GM23338 (cell line): ENCODE measurements around the gene ALPI. TPM values are rescaled to one million over a fixed set of nuclear protein-coding genes. Genes with fewer than 3 reads are reported as not detected.

ENCODE experiments used
- ATAC-seq: fragments of 200-7000 bp; cut with Tn5 transposase; 3 replicates; pipeline ENCODE4 v1.9.1; 2020
- DNase-seq: peaks from one replicate; pipeline ENCODE4 v3.0.0-alpha.2; 2015; ENCODE audit warnings: low spot score
- H2AFZ ChIP-seq: fragments of 200-600 bp; sonication (generic); 2 replicates; pipeline ENCODE4 v1.8.0; 2016; ENCODE audit warnings: antibody characterized with exemption, mild to moderate bottlenecking, moderate library complexity
- H3F3A ChIP-seq: fragments of 200-600 bp; sonication (generic); replicated peaks from 2 replicates; pipeline ENCODE4 v1.8.0; 2017; ENCODE audit warnings: antibody characterized with exemption, mixed run types, low read depth
- H3K27ac ChIP-seq: fragments of 200-600 bp; sonication (generic); 2 replicates; pipeline ENCODE4 v1.6.1; 2016; ENCODE audit warnings: low read depth
- H3K27me3 ChIP-seq: fragments of 200-600 bp; sonication (generic); 2 replicates; pipeline ENCODE4 v1.8.0; 2016; ENCODE audit warnings: mild to moderate bottlenecking, mixed run types, moderate library complexity; ENCODE audit not compliant: insufficient read depth
- H3K36me3 ChIP-seq: fragments of 200-600 bp; sonication (generic); 2 replicates; pipeline ENCODE4 v1.8.0; 2016; ENCODE audit warnings: mild to moderate bottlenecking; ENCODE audit not compliant: insufficient read depth
- H3K4me1 ChIP-seq: fragments of 200-600 bp; sonication (generic); 2 replicates; pipeline ENCODE4 v1.8.0; 2016; ENCODE audit warnings: mild to moderate bottlenecking, moderate library complexity; ENCODE audit not compliant: insufficient read depth
- H3K4me2 ChIP-seq: fragments of 200-600 bp; sonication (generic); 2 replicates; pipeline ENCODE4 v1.7.1; 2017; ENCODE audit warnings: mixed run types
- H3K4me3 ChIP-seq: fragments of 200-600 bp; sonication (generic); 2 replicates; pipeline ENCODE4 v1.6.1; 2016; ENCODE audit warnings: mixed run types
- H3K79me2 ChIP-seq: fragments of 200-600 bp; sonication (generic); replicated peaks from 2 replicates; pipeline ENCODE4 v1.8.0; 2017; ENCODE audit warnings: mild to moderate bottlenecking; ENCODE audit not compliant: insufficient read depth
- H3K9me2 ChIP-seq: fragments of 200-600 bp; sonication (generic); 2 replicates; pipeline ENCODE4 v1.8.0; 2017; ENCODE audit not compliant: insufficient read depth
- H4K20me1 ChIP-seq: fragments of 200-600 bp; sonication (generic); replicated peaks from 2 replicates; pipeline ENCODE4 v1.8.0; 2017; ENCODE audit warnings: mild to moderate bottlenecking; ENCODE audit not compliant: insufficient read depth
- H3K27ac Mint-ChIP-seq: 2 replicates; pipeline ENCODE4 v1.8.0; 2020; ENCODE audit warnings: inconsistent platforms, mild to moderate bottlenecking, moderate library complexity, mixed read lengths
- H3K27me3 Mint-ChIP-seq: 3 replicates; pipeline ENCODE4 v1.8.0; 2022; ENCODE audit warnings: low read depth, mild to moderate bottlenecking, moderate library complexity, mixed read lengths, inconsistent platforms; ENCODE audit not compliant: insufficient read depth, poor library complexity
- H3K36me3 Mint-ChIP-seq: 3 replicates; pipeline ENCODE4 v1.8.0; 2021; ENCODE audit warnings: low read depth, mild to moderate bottlenecking, inconsistent platforms, moderate library complexity, mixed read lengths
- H3K4me1 Mint-ChIP-seq: 3 replicates; pipeline ENCODE4 v1.8.0; 2020; ENCODE audit warnings: mild to moderate bottlenecking, inconsistent platforms, mixed read lengths
- H3K4me3 Mint-ChIP-seq: 3 replicates; pipeline ENCODE4 v1.8.0; 2021; ENCODE audit warnings: moderate library complexity, mild to moderate bottlenecking, inconsistent platforms, mixed read lengths
- H3K9me3 Mint-ChIP-seq: 3 replicates; pipeline ENCODE4 v1.8.0; 2020; ENCODE audit warnings: moderate library complexity, mild to moderate bottlenecking, inconsistent platforms, mixed read lengths
- CREB1 ChIP-seq: fragments of 250-450 bp; sonication (Bioruptor Pico); IDR thresholded peaks from 2 replicates; pipeline ENCODE4 v1.5.0; 2020; ENCODE audit warnings: low read depth, mild to moderate bottlenecking, moderate library complexity
- CTCF ChIP-seq, 2 experiments: fragments of 200-600 bp in 1 of 2; sonication (generic) in 1 of 2; conservative IDR thresholded peaks; 2 replicates each; pipeline versions ENCODE4 v1.5.1 to v1.6.1; 2016 to 2017; ENCODE audit warnings: antibody characterized with exemption in 2 of 2, low read depth in 2 of 2, mild to moderate bottlenecking in 2 of 2, moderate library complexity in 1 of 2
- EZH2 ChIP-seq: fragments of 200-600 bp; sonication (generic); IDR thresholded peaks from one replicate; pipeline ENCODE4 v1.8.0; 2017; ENCODE audit warnings: antibody characterized with exemption, mild to moderate bottlenecking, low read depth; ENCODE audit not compliant: unreplicated experiment
- NANOG ChIP-seq: IDR thresholded peaks from 2 replicates; pipeline ENCODE4 v1.6.1; 2016; ENCODE audit warnings: antibody characterized with exemption, borderline replicate concordance
- POLR2AphosphoS5 ChIP-seq: IDR thresholded peaks from 2 replicates; pipeline ENCODE4 v1.6.1; 2016; ENCODE audit warnings: antibody characterized with exemption, low read depth
- ZNF331 ChIP-seq: fragments of 250-450 bp; sonication (Bioruptor Pico); IDR thresholded peaks from 2 replicates; pipeline ENCODE4 v1.5.0; 2020; ENCODE audit warnings: low read depth, mild to moderate bottlenecking, moderate library complexity
- polyA plus RNA-seq: library from polyadenylated mRNA; unstranded; fragments of >200 nt; fragmentation: Nextera tagmentation; extraction: Ambion mirVana; gene quantifications from 2 replicates; pipeline ENCODE4 v1.2.1, GENCODE V29; 2016
- total RNA-seq: library from RNA; depleted of rRNA; stranded (reverse); fragments of >200 nt; shearing (Covaris generic); gene quantifications from 2 replicates; pipeline ENCODE4 v1.2.3, GENCODE V29; 2014
- TF ChIP-seq, protein P1 (sequence below): IDR thresholded peaks from 2 replicates; pipeline ENCODE4 v1.6.1; 2016; ENCODE audit warnings: antibody characterized with exemption
- TF ChIP-seq, protein P2 (sequence below): fragments of 250-450 bp; sonication (Bioruptor Pico); IDR thresholded peaks from 2 replicates; pipeline ENCODE4 v1.5.0; 2020; ENCODE audit warnings: mild to moderate bottlenecking, moderate library complexity

ALPI gene
- total and polyA plus RNA-seq, 2 experiments from 2014 or later: not detected

- peaks cover 10% of the 10 kb centered on the region; the same call in 2 of the 3 replicates for H3K9me3 Mint-ChIP-seq
These were observed 8.6 kb downstream of the ALPI start for GRCh38 chr2:232464544-232464885.

GRCh38 chr2:232465061-232465460 is 9.1 kb downstream of the ALPI start:
- no peak overlapping the region for H3K27ac Mint-ChIP-seq
- peaks cover 2% of the 10 kb centered on the region for H3K27me3 Mint-ChIP-seq
- peaks cover 10% of the 10 kb centered on the region; the same call in 2 of the 3 replicates for H3K9me3 Mint-ChIP-seq
- no peak for ATAC-seq
- Histone ChIP-seq H3K4me1 (no peaks in the 10 kb centered on the region), H3K27me3 (no peaks in the 10 kb centered on the region), H3K4me2 (no peak overlapping the region), H3F3A (no peaks in the 10 kb centered on the region), H2AFZ (no peak overlapping the region), H3K79me2 (no peaks in the 10 kb centered on the region), H3K9me2 (no peaks in the 10 kb centered on the region), H4K20me1 (no peaks in the 10 kb centered on the region), H3K27ac (no peak overlapping the region), H3K4me3 (no peak overlapping the region), H3K36me3 (no peaks in the 10 kb centered on the region)
- TF ChIP-seq POLR2AphosphoS5 (no peak), CREB1 (CRISPR knock-in tag) (no peak), EZH2 (no peak)
- no peak overlapping the region for H3K4me3 Mint-ChIP-seq
- H3K4me1 Mint-ChIP-seq: no peaks in the 10 kb centered on the region
- no peaks in the 10 kb centered on the region for H3K36me3 Mint-ChIP-seq
- DNase-seq: no peak

More at GRCh38 chr2:232464544-232464885, 8.6 kb downstream of the ALPI start:
- DNase-seq: no peak
- Mint-ChIP-seq H3K27ac (no peak overlapping the region), H3K4me1 (no peaks in the 10 kb centered on the region), H3K27me3 (peaks cover 2% of the 10 kb centered on the region), H3K36me3 (no peaks in the 10 kb centered on the region), H3K4me3 (no peak overlapping the region)
- Histone ChIP-seq H3K4me1 (no peaks in the 10 kb centered on the region), H2AFZ (no peak overlapping the region), H3K27me3 (no peaks in the 10 kb centered on the region), H3K4me2 (no peak overlapping the region), H3K36me3 (no peaks in the 10 kb centered on the region), H3K79me2 (no peaks in the 10 kb centered on the region), H3K4me3 (no peak overlapping the region), H3F3A (no peaks in the 10 kb centered on the region), H4K20me1 (no peaks in the 10 kb centered on the region), H3K9me2 (no peaks in the 10 kb centered on the region), H3K27ac (no peak overlapping the region)
- peak; percentile 61 for ATAC-seq
- TF ChIP-seq, protein P1, sequence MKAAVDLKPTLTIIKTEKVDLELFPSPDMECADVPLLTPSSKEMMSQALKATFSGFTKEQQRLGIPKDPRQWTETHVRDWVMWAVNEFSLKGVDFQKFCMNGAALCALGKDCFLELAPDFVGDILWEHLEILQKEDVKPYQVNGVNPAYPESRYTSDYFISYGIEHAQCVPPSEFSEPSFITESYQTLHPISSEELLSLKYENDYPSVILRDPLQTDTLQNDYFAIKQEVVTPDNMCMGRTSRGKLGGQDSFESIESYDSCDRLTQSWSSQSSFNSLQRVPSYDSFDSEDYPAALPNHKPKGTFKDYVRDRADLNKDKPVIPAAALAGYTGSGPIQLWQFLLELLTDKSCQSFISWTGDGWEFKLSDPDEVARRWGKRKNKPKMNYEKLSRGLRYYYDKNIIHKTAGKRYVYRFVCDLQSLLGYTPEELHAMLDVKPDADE: no peak
- TF ChIP-seq EZH2 (no peak), ZNF331 (CRISPR knock-in tag) (no peak), CTCF (conservative IDR thresholded peaks at IDR 0.05; ENCODE audit: low read depth in 2 of 2) (peak in 1 of 2 experiments; percentile 24; a peak in 1 of 4 replicates), CREB1 (CRISPR knock-in tag) (no peak), NANOG (no peak)

GRCh38 chr2:232466221-232466620 is 10.3 kb downstream of the ALPI start:
- Mint-ChIP-seq H3K27ac (no peak overlapping the region), H3K27me3 (peaks cover 2% of the 10 kb centered on the region), H3K36me3 (no peaks in the 10 kb centered on the region), H3K9me3 (peaks cover 10% of the 10 kb centered on the region; the same call in 2 of the 3 replicates), H3K4me1 (no peaks in the 10 kb centered on the region), H3K4me3 (no peak overlapping the region)
- DNase-seq: no peak
- H3K27ac ChIP-seq: no peak overlapping the region
- no peak overlapping the region for H2AFZ ChIP-seq
- H3K9me2 ChIP-seq: no peaks in the 10 kb centered on the region
- no peaks in the 10 kb centered on the region for H3K36me3 ChIP-seq
- no peak for ATAC-seq
- no peaks in the 10 kb centered on the region for H3K4me1 ChIP-seq
- no peak overlapping the region for H3K4me2 ChIP-seq
- no peaks in the 10 kb centered on the region for H3K27me3 ChIP-seq
- no peaks in the 10 kb centered on the region for H4K20me1 ChIP-seq
- H3K79me2 ChIP-seq: no peaks in the 10 kb centered on the region
- H3F3A ChIP-seq: no peaks in the 10 kb centered on the region
- no peak overlapping the region for H3K4me3 ChIP-seq
- TF ChIP-seq, protein P2, sequence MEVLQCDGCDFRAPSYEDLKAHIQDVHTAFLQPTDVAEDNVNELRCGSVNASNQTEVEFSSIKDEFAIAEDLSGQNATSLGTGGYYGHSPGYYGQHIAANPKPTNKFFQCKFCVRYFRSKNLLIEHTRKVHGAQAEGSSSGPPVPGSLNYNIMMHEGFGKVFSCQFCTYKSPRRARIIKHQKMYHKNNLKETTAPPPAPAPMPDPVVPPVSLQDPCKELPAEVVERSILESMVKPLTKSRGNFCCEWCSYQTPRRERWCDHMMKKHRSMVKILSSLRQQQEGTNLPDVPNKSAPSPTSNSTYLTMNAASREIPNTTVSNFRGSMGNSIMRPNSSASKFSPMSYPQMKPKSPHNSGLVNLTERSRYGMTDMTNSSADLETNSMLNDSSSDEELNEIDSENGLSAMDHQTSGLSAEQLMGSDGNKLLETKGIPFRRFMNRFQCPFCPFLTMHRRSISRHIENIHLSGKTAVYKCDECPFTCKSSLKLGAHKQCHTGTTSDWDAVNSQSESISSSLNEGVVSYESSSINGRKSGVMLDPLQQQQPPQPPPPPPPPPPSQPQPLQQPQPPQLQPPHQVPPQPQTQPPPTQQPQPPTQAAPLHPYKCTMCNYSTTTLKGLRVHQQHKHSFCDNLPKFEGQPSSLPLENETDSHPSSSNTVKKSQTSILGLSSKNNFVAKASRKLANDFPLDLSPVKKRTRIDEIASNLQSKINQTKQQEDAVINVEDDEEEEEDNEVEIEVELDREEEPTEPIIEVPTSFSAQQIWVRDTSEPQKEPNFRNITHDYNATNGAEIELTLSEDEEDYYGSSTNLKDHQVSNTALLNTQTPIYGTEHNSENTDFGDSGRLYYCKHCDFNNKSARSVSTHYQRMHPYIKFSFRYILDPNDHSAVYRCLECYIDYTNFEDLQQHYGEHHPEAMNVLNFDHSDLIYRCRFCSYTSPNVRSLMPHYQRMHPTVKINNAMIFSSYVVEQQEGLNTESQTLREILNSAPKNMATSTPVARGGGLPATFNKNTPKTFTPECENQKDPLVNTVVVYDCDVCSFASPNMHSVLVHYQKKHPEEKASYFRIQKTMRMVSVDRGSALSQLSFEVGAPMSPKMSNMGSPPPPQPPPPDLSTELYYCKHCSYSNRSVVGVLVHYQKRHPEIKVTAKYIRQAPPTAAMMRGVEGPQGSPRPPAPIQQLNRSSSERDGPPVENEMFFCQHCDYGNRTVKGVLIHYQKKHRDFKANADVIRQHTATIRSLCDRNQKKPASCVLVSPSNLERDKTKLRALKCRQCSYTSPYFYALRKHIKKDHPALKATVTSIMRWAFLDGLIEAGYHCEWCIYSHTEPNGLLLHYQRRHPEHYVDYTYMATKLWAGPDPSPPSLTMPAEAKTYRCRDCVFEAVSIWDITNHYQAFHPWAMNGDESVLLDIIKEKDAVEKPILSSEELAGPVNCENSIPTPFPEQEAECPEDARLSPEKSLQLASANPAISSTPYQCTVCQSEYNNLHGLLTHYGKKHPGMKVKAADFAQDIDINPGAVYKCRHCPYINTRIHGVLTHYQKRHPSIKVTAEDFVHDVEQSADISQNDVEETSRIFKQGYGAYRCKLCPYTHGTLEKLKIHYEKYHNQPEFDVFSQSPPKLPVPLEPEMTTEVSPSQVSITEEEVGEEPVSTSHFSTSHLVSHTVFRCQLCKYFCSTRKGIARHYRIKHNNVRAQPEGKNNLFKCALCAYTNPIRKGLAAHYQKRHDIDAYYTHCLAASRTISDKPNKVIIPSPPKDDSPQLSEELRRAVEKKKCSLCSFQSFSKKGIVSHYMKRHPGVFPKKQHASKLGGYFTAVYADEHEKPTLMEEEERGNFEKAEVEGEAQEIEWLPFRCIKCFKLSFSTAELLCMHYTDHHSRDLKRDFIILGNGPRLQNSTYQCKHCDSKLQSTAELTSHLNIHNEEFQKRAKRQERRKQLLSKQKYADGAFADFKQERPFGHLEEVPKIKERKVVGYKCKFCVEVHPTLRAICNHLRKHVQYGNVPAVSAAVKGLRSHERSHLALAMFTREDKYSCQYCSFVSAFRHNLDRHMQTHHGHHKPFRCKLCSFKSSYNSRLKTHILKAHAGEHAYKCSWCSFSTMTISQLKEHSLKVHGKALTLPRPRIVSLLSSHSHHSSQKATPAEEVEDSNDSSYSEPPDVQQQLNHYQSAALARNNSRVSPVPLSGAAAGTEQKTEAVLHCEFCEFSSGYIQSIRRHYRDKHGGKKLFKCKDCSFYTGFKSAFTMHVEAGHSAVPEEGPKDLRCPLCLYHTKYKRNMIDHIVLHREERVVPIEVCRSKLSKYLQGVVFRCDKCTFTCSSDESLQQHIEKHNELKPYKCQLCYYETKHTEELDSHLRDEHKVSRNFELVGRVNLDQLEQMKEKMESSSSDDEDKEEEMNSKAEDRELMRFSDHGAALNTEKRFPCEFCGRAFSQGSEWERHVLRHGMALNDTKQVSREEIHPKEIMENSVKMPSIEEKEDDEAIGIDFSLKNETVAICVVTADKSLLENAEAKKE: no peak
